Measurements from ENCODE around the gene PPP2R3A. TPM values are rescaled to one million over a fixed set of nuclear protein-coding genes. Genes with fewer than 3 reads are reported as not detected.

The PPP2R3A gene
- total RNA-seq, 5 donors from 2014 or later (not counting 1 experiment from before 2014, with no cell fraction given): 0.19 to 0.95 (median 0.30) TPM

- Mint-ChIP-seq H3K4me1 (no peaks in the 10 kb centered on the region), H3K36me3 (no peaks in the 10 kb centered on the region), H3K4me3 (no peak overlapping the region), H3K27me3 (peaks cover 14 to 18% of the 10 kb centered on the region in 2 donors), H3K27ac (no peak overlapping the region), H3K9me3 (no peaks in the 10 kb centered on the region)
- H3K27me3 ChIP-seq (replicated peaks in 1 of 2; ENCODE audit: control insufficient read depth in 2 of 2, extremely low read depth in 1 of 2, insufficient read depth in 2 of 2, low read length in 1 of 2): no peaks in the 10 kb centered on the region
- 86% methylated on average over 1 of the region's 2 CpGs for WGBS (ENCODE audit: insufficient coverage)
- no peaks in the 10 kb centered on the region for H3K36me3 ChIP-seq (ENCODE audit: control insufficient read depth in 2 of 2, extremely low read depth in 1 of 2, insufficient read depth in 1 of 2, low read length in 1 of 2)
- no peak for ATAC-seq (replicated peaks in 1 of 4)
- H3K4me3 ChIP-seq (ENCODE audit: control insufficient read depth in 1 of 2, extremely low read depth in 1 of 2, low read length in 1 of 2): no peak overlapping the region
- no peak overlapping the region for H3K27ac ChIP-seq (ENCODE audit: low read length)
- H3K4me1 ChIP-seq (ENCODE audit: control insufficient read depth in 1 of 2, extremely low read depth in 1 of 2, insufficient read depth in 2 of 2, low read length in 2 of 2): no peaks in the 10 kb centered on the region
- DNase-seq: no peak
- CTCF ChIA-PET: no interaction called here
- no peaks in the 10 kb centered on the region for H3K9me3 ChIP-seq
- POLR2A ChIA-PET: no interaction called here
Observed at GRCh38 chr3:135980343-135980742, 14.8 kb downstream of the PPP2R3A start.

- no peaks in the 10 kb centered on the region for H3K4me1 ChIP-seq (ENCODE audit: control insufficient read depth in 1 of 2, extremely low read depth in 1 of 2, insufficient read depth in 2 of 2, low read length in 2 of 2)
- no peak for ATAC-seq (replicated peaks in 1 of 4)
- H3K4me1 Mint-ChIP-seq: no peaks in the 10 kb centered on the region
- H3K27ac ChIP-seq (ENCODE audit: low read length): no peak overlapping the region
- no peaks in the 10 kb centered on the region for H3K9me3 ChIP-seq
- no peak overlapping the region for H3K27ac Mint-ChIP-seq
- POLR2A ChIA-PET: no interaction called here
- H3K4me3 ChIP-seq (ENCODE audit: control insufficient read depth in 1 of 2, extremely low read depth in 1 of 2, low read length in 1 of 2): no peak overlapping the region
- no peaks in the 10 kb centered on the region for H3K36me3 Mint-ChIP-seq
- peaks cover 9 to 18% of the 10 kb centered on the region in 2 donors for H3K27me3 Mint-ChIP-seq
- H3K27me3 ChIP-seq (replicated peaks in 1 of 2; ENCODE audit: control insufficient read depth in 2 of 2, extremely low read depth in 1 of 2, insufficient read depth in 2 of 2, low read length in 1 of 2): no peaks in the 10 kb centered on the region
- CTCF ChIA-PET: interaction anchor here in 1 of 2 donors (0.6 kb wide), 1 partner anchor 72 kb away, joined by 10 read pairs; no protein-coding TSS in a partner anchor
- no peaks in the 10 kb centered on the region for H3K9me3 Mint-ChIP-seq
- no peak overlapping the region for H3K4me3 Mint-ChIP-seq
- no peaks in the 10 kb centered on the region for H3K36me3 ChIP-seq (ENCODE audit: control insufficient read depth in 2 of 2, extremely low read depth in 1 of 2, insufficient read depth in 1 of 2, low read length in 1 of 2)
- no peak for DNase-seq
- 58% methylated on average over 2 of the region's 4 CpGs for WGBS (ENCODE audit: insufficient coverage)
Observed at GRCh38 chr3:135981701-135982403, 16.3 kb downstream of the PPP2R3A start.

GRCh38 chr3:135982404-135982761 lies 16.9 kb downstream of the PPP2R3A start:
- ATAC-seq (replicated peaks in 1 of 4) (no peak), DNase-seq (no peak)
- Mint-ChIP-seq H3K27me3 (peaks cover 9 to 18% of the 10 kb centered on the region in 2 donors), H3K27ac (no peak overlapping the region), H3K9me3 (no peaks in the 10 kb centered on the region), H3K36me3 (no peaks in the 10 kb centered on the region), H3K4me1 (no peaks in the 10 kb centered on the region), H3K4me3 (no peak overlapping the region)
- no peak overlapping the region for H3K4me3 ChIP-seq (ENCODE audit: control insufficient read depth in 1 of 2, extremely low read depth in 1 of 2, low read length in 1 of 2)
- no peaks in the 10 kb centered on the region for H3K9me3 ChIP-seq
- H3K4me1 ChIP-seq (ENCODE audit: control insufficient read depth in 1 of 2, extremely low read depth in 1 of 2, insufficient read depth in 2 of 2, low read length in 2 of 2): no peaks in the 10 kb centered on the region
- ChIA-PET CTCF (no interaction called here), POLR2A (no interaction called here)
- no peaks in the 10 kb centered on the region for H3K36me3 ChIP-seq (ENCODE audit: control insufficient read depth in 2 of 2, extremely low read depth in 1 of 2, insufficient read depth in 1 of 2, low read length in 1 of 2)
- H3K27ac ChIP-seq (ENCODE audit: low read length): no peak overlapping the region
- no peaks in the 10 kb centered on the region for H3K27me3 ChIP-seq (replicated peaks in 1 of 2; ENCODE audit: control insufficient read depth in 2 of 2, extremely low read depth in 1 of 2, insufficient read depth in 2 of 2, low read length in 1 of 2)
- no CpG with 5 or more reads among the region's 1 CpG for WGBS (ENCODE audit: insufficient coverage)

GRCh38 chr3:135982922-135983581 lies 17.5 kb downstream of the PPP2R3A start:
- ChIA-PET POLR2A (no interaction called here), CTCF (no interaction called here)
- Mint-ChIP-seq H3K9me3 (no peaks in the 10 kb centered on the region), H3K27ac (no peak overlapping the region), H3K4me1 (no peaks in the 10 kb centered on the region), H3K4me3 (no peak overlapping the region), H3K36me3 (no peaks in the 10 kb centered on the region), H3K27me3 (peaks cover 9 to 18% of the 10 kb centered on the region in 2 donors)
- H3K27ac ChIP-seq (ENCODE audit: low read length): no peak overlapping the region
- 71% methylated on average over 1 of the region's 5 CpGs for WGBS (ENCODE audit: insufficient coverage)
- H3K9me3 ChIP-seq: no peaks in the 10 kb centered on the region
- DNase-seq: no peak
- no peak for ATAC-seq (replicated peaks in 1 of 4)
- no peaks in the 10 kb centered on the region for H3K4me1 ChIP-seq (ENCODE audit: control insufficient read depth in 1 of 2, extremely low read depth in 1 of 2, insufficient read depth in 2 of 2, low read length in 2 of 2)
- no peaks in the 10 kb centered on the region for H3K27me3 ChIP-seq (replicated peaks in 1 of 2; ENCODE audit: control insufficient read depth in 2 of 2, extremely low read depth in 1 of 2, insufficient read depth in 2 of 2, low read length in 1 of 2)
- H3K4me3 ChIP-seq (ENCODE audit: control insufficient read depth in 1 of 2, extremely low read depth in 1 of 2, low read length in 1 of 2): no peak overlapping the region
- H3K36me3 ChIP-seq (ENCODE audit: control insufficient read depth in 2 of 2, extremely low read depth in 1 of 2, insufficient read depth in 1 of 2, low read length in 1 of 2): no peaks in the 10 kb centered on the region

- no peak overlapping the region for H3K4me3 ChIP-seq (ENCODE audit: control insufficient read depth in 1 of 2, extremely low read depth in 1 of 2, low read length in 1 of 2)
- no peaks in the 10 kb centered on the region for H3K4me1 Mint-ChIP-seq
- no peak overlapping the region for H3K27ac Mint-ChIP-seq
- no peak for DNase-seq
- no peaks in the 10 kb centered on the region for H3K9me3 ChIP-seq
- H3K27ac ChIP-seq (ENCODE audit: low read length): no peak overlapping the region
- ChIA-PET CTCF (no interaction called here), POLR2A (no interaction called here)
- ATAC-seq (replicated peaks in 1 of 4): no peak
- H3K27me3 ChIP-seq (replicated peaks in 1 of 2; ENCODE audit: control insufficient read depth in 2 of 2, extremely low read depth in 1 of 2, insufficient read depth in 2 of 2, low read length in 1 of 2): no peaks in the 10 kb centered on the region
- H3K4me1 ChIP-seq (ENCODE audit: control insufficient read depth in 1 of 2, extremely low read depth in 1 of 2, insufficient read depth in 2 of 2, low read length in 2 of 2): no peaks in the 10 kb centered on the region
- no peaks in the 10 kb centered on the region for H3K36me3 ChIP-seq (ENCODE audit: control insufficient read depth in 2 of 2, extremely low read depth in 1 of 2, insufficient read depth in 1 of 2, low read length in 1 of 2)
- 67% methylated on average over 1 of the region's 2 CpGs for WGBS (ENCODE audit: insufficient coverage)
- H3K9me3 Mint-ChIP-seq: no peaks in the 10 kb centered on the region
- peaks cover 9% of the 10 kb centered on the region in 2 donors for H3K27me3 Mint-ChIP-seq
- no peaks in the 10 kb centered on the region for H3K36me3 Mint-ChIP-seq
- no peak overlapping the region for H3K4me3 Mint-ChIP-seq
Observed at GRCh38 chr3:135987661-135988060, 22.1 kb downstream of the PPP2R3A start.

GRCh38 chr3:135989242-135989641 lies 23.7 kb downstream of the PPP2R3A start:
- H3K4me1 ChIP-seq (ENCODE audit: control insufficient read depth in 1 of 2, extremely low read depth in 1 of 2, insufficient read depth in 2 of 2, low read length in 2 of 2): no peaks in the 10 kb centered on the region
- no peaks in the 10 kb centered on the region for H3K27me3 ChIP-seq (replicated peaks in 1 of 2; ENCODE audit: control insufficient read depth in 2 of 2, extremely low read depth in 1 of 2, insufficient read depth in 2 of 2, low read length in 1 of 2)
- ATAC-seq (replicated peaks in 1 of 4): no peak
- Mint-ChIP-seq H3K27me3 (peaks cover 4 to 7% of the 10 kb centered on the region in 2 donors), H3K4me3 (no peak overlapping the region), H3K4me1 (no peaks in the 10 kb centered on the region), H3K9me3 (peaks cover 0 to 3% (median 0%) of the 10 kb centered on the region in 3 donors), H3K36me3 (no peaks in the 10 kb centered on the region), H3K27ac (no peak overlapping the region)
- H3K27ac ChIP-seq (ENCODE audit: low read length): no peak overlapping the region
- no peaks in the 10 kb centered on the region for H3K9me3 ChIP-seq
- no peak for DNase-seq
- no CpG with 5 or more reads among the region's 2 CpGs for WGBS (ENCODE audit: insufficient coverage)
- no peaks in the 10 kb centered on the region for H3K36me3 ChIP-seq (ENCODE audit: control insufficient read depth in 2 of 2, extremely low read depth in 1 of 2, insufficient read depth in 1 of 2, low read length in 1 of 2)
- CTCF ChIA-PET: no interaction called here
- POLR2A ChIA-PET: no interaction called here
- H3K4me3 ChIP-seq (ENCODE audit: control insufficient read depth in 1 of 2, extremely low read depth in 1 of 2, low read length in 1 of 2): no peak overlapping the region

Data from T-cell (primary cell).